Neural cell (in vitro differentiated cells): Measurements from ENCODE around the gene FOLR3. TPM values are rescaled to one million over a fixed set of nuclear protein-coding genes. Genes with fewer than 3 reads are reported as not detected.

Source experiments
- H2AFZ ChIP-seq: fragments of 200-600, 300-800 bp; sonication (generic), shearing (Covaris generic); 2 replicates; pipeline ENCODE4 v1.6.0; 2014; ENCODE audit warnings: low read depth, mild to moderate bottlenecking, antibody characterized with exemption, low read length, moderate library complexity
- H3F3A ChIP-seq: fragments of 200-600 bp; shearing (Covaris generic); 2 replicates; pipeline ENCODE4 v1.6.1; 2016; ENCODE audit warnings: mild to moderate bottlenecking, moderate library complexity, mixed read lengths, antibody characterized with exemption, low read length; ENCODE audit not compliant: insufficient read depth, poor library complexity, severe bottlenecking
- H3K27ac ChIP-seq: fragments of 200-600, 300-800 bp; sonication (generic), shearing (Covaris generic); 2 replicates; pipeline ENCODE4 v1.5.1; 2014; ENCODE audit warnings: mild to moderate bottlenecking, low read length, moderate library complexity
- H3K27me3 ChIP-seq: fragments of 300-800, 200-600 bp; sonication (generic), shearing (Covaris generic); 2 replicates; pipeline ENCODE4 v1.6.0; 2014; ENCODE audit warnings: mild to moderate bottlenecking, low read depth, low read length, moderate library complexity; ENCODE audit not compliant: insufficient read depth
- H3K36me3 ChIP-seq: fragments of 300-800, 200-600 bp; sonication (generic), shearing (Covaris generic); 2 replicates; pipeline ENCODE4 v1.5.1; 2014; ENCODE audit warnings: mild to moderate bottlenecking, antibody characterized with exemption, low read length, moderate library complexity; ENCODE audit not compliant: insufficient read depth
- H3K4me2 ChIP-seq: fragments of 300-800, 200-600 bp; sonication (generic), shearing (Covaris generic); 2 replicates; pipeline ENCODE4 v1.6.0; 2014; ENCODE audit warnings: mild to moderate bottlenecking, low read length
- H3K4me3 ChIP-seq: fragments of 300-800, 200-600 bp; sonication (generic), shearing (Covaris generic); 2 replicates; pipeline ENCODE4 v1.5.1; 2014; ENCODE audit warnings: mild to moderate bottlenecking, low read length, moderate library complexity
- H3K79me2 ChIP-seq: fragments of 200-600 bp; shearing (Covaris generic); replicated peaks from 2 replicates; pipeline ENCODE4 v1.6.0; 2014; ENCODE audit warnings: mild to moderate bottlenecking, low read length, moderate library complexity; ENCODE audit not compliant: insufficient read depth
- H3K9ac ChIP-seq: fragments of 300-800, 200-600 bp; sonication (generic), shearing (Covaris generic); 2 replicates; pipeline ENCODE4 v1.6.1; 2016; ENCODE audit warnings: mild to moderate bottlenecking, low read length, mixed read lengths
- H3K9me2 ChIP-seq: fragments of 200-600 bp; shearing (Covaris generic); 2 replicates; pipeline ENCODE4 v1.6.1; 2016; ENCODE audit warnings: mild to moderate bottlenecking, low read length, mixed read lengths; ENCODE audit not compliant: insufficient read depth
- H3K9me3 ChIP-seq: fragments of 200-600, 300-800 bp; sonication (generic), shearing (Covaris generic); 2 replicates; pipeline ENCODE4 v1.6.1; 2016; ENCODE audit warnings: mild to moderate bottlenecking, mixed run types, low read length, moderate library complexity, mixed read lengths
- H4K20me1 ChIP-seq: fragments of 200-600 bp; shearing (Covaris generic); 2 replicates; pipeline ENCODE4 v1.6.1; 2016; ENCODE audit warnings: mild to moderate bottlenecking, mixed run types; ENCODE audit not compliant: insufficient read depth
- EP300 ChIP-seq: fragments of 450-650 bp; conservative IDR thresholded peaks from 2 replicates; pipeline ENCODE4 v1.6.1; 2014; ENCODE audit warnings: antibody characterized with exemption, mild to moderate bottlenecking, moderate library complexity; ENCODE audit not compliant: poor library complexity, severe bottlenecking
- EZH2 ChIP-seq: fragments of 200-600, 300-800 bp; shearing (Covaris generic), sonication (generic); IDR thresholded peaks from 2 replicates; pipeline ENCODE4 v1.6.1; 2014; ENCODE audit warnings: antibody characterized with exemption, low read length, borderline replicate concordance, mild to moderate bottlenecking; ENCODE audit not compliant: insufficient read depth, poor library complexity, severe bottlenecking
- MXI1 ChIP-seq: fragments of 450-650 bp; conservative IDR thresholded peaks from 2 replicates; pipeline ENCODE4 v1.6.1; 2014; ENCODE audit warnings: antibody characterized with exemption, mild to moderate bottlenecking; ENCODE audit not compliant: poor library complexity, severe bottlenecking
- POLR2AphosphoS5 ChIP-seq: IDR thresholded peaks from 2 replicates; pipeline ENCODE4 v1.6.1; 2012
- RAD21 ChIP-seq: fragments of 450-650 bp; conservative IDR thresholded peaks from 2 replicates; pipeline ENCODE4 v1.6.1; 2014; ENCODE audit warnings: antibody characterized with exemption, mild to moderate bottlenecking, moderate library complexity
- SMC3 ChIP-seq: fragments of 450-650 bp; conservative IDR thresholded peaks from 2 replicates; pipeline ENCODE4 v1.6.1; 2014; ENCODE audit warnings: antibody characterized with exemption, mild to moderate bottlenecking, moderate library complexity; ENCODE audit not compliant: poor library complexity
- TAF1 ChIP-seq: IDR thresholded peaks from 2 replicates; pipeline ENCODE4 v1.6.1; 2012; ENCODE audit warnings: low read depth
- polyA plus RNA-seq: library from polyadenylated mRNA; depleted of rRNA; stranded (reverse); fragments of >200 nt; gene quantifications from 2 replicates; pipeline ENCODE4 v1.2.3, GENCODE V29; 2014
- TF ChIP-seq, protein P1 (sequence below): IDR thresholded peaks from 2 replicates; pipeline ENCODE4 v1.6.1; 2012; ENCODE audit warnings: borderline replicate concordance
- TF ChIP-seq, protein P2 (sequence below): fragments of 450-650 bp; IDR thresholded peaks from 2 replicates; pipeline ENCODE4 v1.5.1; 2014; ENCODE audit warnings: antibody characterized with exemption, mild to moderate bottlenecking, moderate library complexity; ENCODE audit not compliant: poor library complexity, severe bottlenecking

Gene FOLR3
- polyA plus RNA-seq, 1 donor from 2014 or later = not detected

DNA sequence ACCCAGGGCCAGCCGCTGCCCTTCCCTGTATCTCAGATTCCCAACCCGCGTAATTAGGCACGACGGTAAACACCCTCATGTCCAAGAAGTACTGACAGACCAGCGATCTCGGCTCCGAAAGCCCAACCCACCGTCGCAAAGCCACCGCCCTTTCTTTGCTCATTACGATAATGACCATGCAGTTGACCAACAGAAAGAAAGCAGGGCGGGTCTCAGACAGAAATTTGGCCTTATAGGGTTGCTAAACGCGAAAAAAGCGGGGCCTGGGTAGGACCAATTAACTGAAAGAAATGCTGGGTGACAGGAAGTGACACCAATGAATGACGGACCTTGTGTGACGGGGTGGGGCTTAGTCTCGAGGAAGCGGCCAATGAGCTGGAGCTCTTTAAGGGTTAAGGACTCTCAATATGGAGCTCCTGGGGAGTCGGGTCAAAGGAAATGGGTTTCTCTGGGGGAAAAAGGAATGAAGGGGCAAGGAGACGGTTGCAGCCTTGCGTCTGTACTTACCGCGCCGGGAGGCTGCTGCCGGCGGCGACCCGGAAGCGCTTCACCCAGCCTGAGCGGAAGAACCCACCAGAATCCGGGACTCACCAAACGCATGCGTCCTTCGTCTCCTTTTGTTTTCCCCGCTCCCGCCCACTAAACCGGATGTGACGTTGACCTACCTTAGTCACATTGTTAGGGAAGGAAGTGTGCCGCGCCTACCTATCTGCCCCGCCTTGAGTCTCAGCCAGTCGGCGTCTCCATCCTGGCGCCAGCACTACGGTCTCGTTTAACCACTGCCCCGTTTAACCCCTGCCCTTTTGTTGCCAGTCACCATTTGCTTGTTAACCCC is 23.2 kb upstream of the FOLR3 start, which contains the start of gene ANAPC15:
ANAPC15 (minus strand) TSS at position 553 of the 835 bp plus-strand sequence. CDS start 1,419 bp downstream, outside the sequence.
- TF ChIP-seq POLR2AphosphoS5 (peak; percentile 100), TAF1 (peak; percentile 42), EZH2 (no peak), EP300 (peak; percentile 50), SMC3 (peak; percentile 67), RAD21 (peak; percentile 50), MXI1 (peak; percentile 62)
- TF ChIP-seq, protein P1, sequence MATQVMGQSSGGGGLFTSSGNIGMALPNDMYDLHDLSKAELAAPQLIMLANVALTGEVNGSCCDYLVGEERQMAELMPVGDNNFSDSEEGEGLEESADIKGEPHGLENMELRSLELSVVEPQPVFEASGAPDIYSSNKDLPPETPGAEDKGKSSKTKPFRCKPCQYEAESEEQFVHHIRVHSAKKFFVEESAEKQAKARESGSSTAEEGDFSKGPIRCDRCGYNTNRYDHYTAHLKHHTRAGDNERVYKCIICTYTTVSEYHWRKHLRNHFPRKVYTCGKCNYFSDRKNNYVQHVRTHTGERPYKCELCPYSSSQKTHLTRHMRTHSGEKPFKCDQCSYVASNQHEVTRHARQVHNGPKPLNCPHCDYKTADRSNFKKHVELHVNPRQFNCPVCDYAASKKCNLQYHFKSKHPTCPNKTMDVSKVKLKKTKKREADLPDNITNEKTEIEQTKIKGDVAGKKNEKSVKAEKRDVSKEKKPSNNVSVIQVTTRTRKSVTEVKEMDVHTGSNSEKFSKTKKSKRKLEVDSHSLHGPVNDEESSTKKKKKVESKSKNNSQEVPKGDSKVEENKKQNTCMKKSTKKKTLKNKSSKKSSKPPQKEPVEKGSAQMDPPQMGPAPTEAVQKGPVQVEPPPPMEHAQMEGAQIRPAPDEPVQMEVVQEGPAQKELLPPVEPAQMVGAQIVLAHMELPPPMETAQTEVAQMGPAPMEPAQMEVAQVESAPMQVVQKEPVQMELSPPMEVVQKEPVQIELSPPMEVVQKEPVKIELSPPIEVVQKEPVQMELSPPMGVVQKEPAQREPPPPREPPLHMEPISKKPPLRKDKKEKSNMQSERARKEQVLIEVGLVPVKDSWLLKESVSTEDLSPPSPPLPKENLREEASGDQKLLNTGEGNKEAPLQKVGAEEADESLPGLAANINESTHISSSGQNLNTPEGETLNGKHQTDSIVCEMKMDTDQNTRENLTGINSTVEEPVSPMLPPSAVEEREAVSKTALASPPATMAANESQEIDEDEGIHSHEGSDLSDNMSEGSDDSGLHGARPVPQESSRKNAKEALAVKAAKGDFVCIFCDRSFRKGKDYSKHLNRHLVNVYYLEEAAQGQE = peak; percentile 82
- TF ChIP-seq, protein P2, sequence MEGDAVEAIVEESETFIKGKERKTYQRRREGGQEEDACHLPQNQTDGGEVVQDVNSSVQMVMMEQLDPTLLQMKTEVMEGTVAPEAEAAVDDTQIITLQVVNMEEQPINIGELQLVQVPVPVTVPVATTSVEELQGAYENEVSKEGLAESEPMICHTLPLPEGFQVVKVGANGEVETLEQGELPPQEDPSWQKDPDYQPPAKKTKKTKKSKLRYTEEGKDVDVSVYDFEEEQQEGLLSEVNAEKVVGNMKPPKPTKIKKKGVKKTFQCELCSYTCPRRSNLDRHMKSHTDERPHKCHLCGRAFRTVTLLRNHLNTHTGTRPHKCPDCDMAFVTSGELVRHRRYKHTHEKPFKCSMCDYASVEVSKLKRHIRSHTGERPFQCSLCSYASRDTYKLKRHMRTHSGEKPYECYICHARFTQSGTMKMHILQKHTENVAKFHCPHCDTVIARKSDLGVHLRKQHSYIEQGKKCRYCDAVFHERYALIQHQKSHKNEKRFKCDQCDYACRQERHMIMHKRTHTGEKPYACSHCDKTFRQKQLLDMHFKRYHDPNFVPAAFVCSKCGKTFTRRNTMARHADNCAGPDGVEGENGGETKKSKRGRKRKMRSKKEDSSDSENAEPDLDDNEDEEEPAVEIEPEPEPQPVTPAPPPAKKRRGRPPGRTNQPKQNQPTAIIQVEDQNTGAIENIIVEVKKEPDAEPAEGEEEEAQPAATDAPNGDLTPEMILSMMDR = peak; percentile 15
- H3K9ac ChIP-seq = peak within 1 kb of the TSS; percentile 97
- no peaks in the 10 kb centered on the region for H3K9me3 ChIP-seq

DNA sequence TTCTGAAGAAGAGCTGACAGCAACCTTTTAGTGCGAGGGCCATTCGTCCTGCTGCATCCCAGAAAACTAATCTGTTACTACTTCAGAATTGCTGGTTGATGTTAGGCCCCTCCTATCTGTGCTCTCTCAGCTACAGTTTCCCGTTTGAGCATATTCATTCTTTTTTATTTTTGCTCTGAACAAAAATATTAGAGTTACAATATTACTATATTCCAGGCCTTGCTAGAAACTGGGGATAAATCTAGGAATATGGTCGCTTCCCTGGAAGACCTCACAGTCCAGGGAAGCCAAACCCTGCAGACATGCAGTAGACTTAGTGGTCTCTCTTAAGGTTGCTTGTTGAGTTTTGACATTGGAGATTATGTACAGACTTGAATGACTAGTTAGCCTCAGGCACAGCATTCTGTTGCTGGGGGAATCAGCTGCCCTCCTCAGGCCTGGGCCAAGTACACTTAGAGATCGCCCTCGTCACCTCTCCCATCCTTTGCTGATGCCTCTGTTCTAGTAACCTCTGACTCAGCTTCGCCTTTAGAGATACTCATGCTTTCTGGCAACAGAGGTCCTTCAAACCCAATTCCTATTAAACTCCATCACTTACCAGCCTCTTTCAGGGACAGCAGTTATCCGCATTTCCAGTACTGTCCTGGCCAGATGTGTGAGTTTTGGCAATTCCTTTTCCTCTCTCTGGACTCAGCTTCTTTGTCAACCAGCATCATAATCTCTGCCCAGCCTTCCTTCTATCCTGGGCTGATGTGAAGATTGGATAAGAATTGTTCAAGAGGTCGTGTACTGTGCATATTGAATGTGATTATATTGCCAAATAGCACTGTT is 22.3 kb upstream of the FOLR3 start:
- Histone ChIP-seq H3K9ac (peak overlapping the region; percentile 97), H4K20me1 (no peaks in the 10 kb centered on the region), H3K4me3 (peak overlapping the region; percentile 73), H3K79me2 (no peaks in the 10 kb centered on the region), H3K9me3 (no peaks in the 10 kb centered on the region), H3K27me3 (no peaks in the 10 kb centered on the region), H3K4me2 (peak overlapping the region; percentile 76), H3F3A (no peaks in the 10 kb centered on the region), H3K27ac (peak overlapping the region; percentile 99), H3K36me3 (no peaks in the 10 kb centered on the region), H3K9me2 (no peaks in the 10 kb centered on the region), H2AFZ (peak overlapping the region; percentile 76)
- TF ChIP-seq MXI1 (peak; percentile 33), SMC3 (no peak)

More for the DNA sequence above, 23.2 kb upstream of the FOLR3 start, which contains the start of gene ANAPC15:
- Histone ChIP-seq H3K36me3 (no peaks in the 10 kb centered on the region), H3K79me2 (no peaks in the 10 kb centered on the region), H3K27me3 (no peaks in the 10 kb centered on the region), H3K4me3 (peak within 1 kb of the TSS; percentile 73), H2AFZ (peak within 1 kb of the TSS; percentile 76), H3K9me2 (no peaks in the 10 kb centered on the region), H3F3A (no peaks in the 10 kb centered on the region), H3K27ac (peak within 1 kb of the TSS; percentile 99), H3K4me2 (peak within 1 kb of the TSS; percentile 96), H4K20me1 (no peaks in the 10 kb centered on the region)
